H1 (cell line): ENCODE measurements around the gene FCGR2B.

Experiments used
- CTCF ChIP-seq, 3 experiments: IDR thresholded peaks; 1 replicate in 2 of 3; 2 replicates in 1 of 3; pipeline versions ENCODE4 v1.5.1 to v1.6.1; 2011; ENCODE audit warnings: low read length in 3 of 3, mild to moderate bottlenecking in 3 of 3, inconsistent platforms in 2 of 3, low read depth in 1 of 3, moderate library complexity in 1 of 3; ENCODE audit not compliant: insufficient read depth in 1 of 3; ENCODE audit errors: control extremely low read depth in 1 of 3
- EGR1 ChIP-seq: IDR thresholded peaks from 2 replicates; pipeline ENCODE4 v1.6.1; 2011; ENCODE audit warnings: low read depth, low read length, borderline replicate concordance
- EP300 ChIP-seq, 2 experiments: IDR thresholded peaks; 1 replicate in 1 of 2; 2 replicates in 1 of 2; pipeline ENCODE4 v1.6.1; 2011 to 2012; ENCODE audit warnings: low read depth in 2 of 2, low read length in 2 of 2, mild to moderate bottlenecking in 2 of 2, borderline replicate concordance in 1 of 2, inconsistent platforms in 1 of 2, moderate library complexity in 1 of 2
- EZH2 ChIP-seq: fragments of 200-600 bp; sonication (generic); IDR thresholded peaks from 2 replicates; pipeline ENCODE4 v1.7.1; 2012; ENCODE audit warnings: low read depth, mild to moderate bottlenecking, moderate library complexity, low read length, inconsistent platforms; ENCODE audit not compliant: severe bottlenecking
- POU5F1 ChIP-seq: IDR thresholded peaks from 2 replicates; pipeline ENCODE4 v1.6.1; 2011; ENCODE audit warnings: low read depth, mild to moderate bottlenecking, low read length, moderate library complexity
- RAD21 ChIP-seq, 2 experiments: IDR thresholded peaks in 1 of 2; conservative IDR thresholded peaks in 1 of 2; 2 replicates each; pipeline ENCODE4 v1.6.1; 2011; ENCODE audit warnings: low read depth in 2 of 2, low read length in 2 of 2, improper control_type of control experiment in 1 of 2, inconsistent platforms in 1 of 2, mild to moderate bottlenecking in 1 of 2, moderate library complexity in 1 of 2
- SP1 ChIP-seq: IDR thresholded peaks from 2 replicates; pipeline ENCODE4 v1.6.1; 2011; ENCODE audit warnings: low read depth, low read length
- SUZ12 ChIP-seq: fragments of 200-600 bp; sonication (generic); IDR thresholded peaks from 2 replicates; pipeline ENCODE4 v1.6.1; 2012; ENCODE audit warnings: mild to moderate bottlenecking, inconsistent platforms, low read length, moderate library complexity, mixed read lengths
- TAF1 ChIP-seq: IDR thresholded peaks from 2 replicates; pipeline ENCODE4 v1.6.1; 2011; ENCODE audit warnings: mild to moderate bottlenecking, low read depth, low read length
- TEAD4 ChIP-seq: IDR thresholded peaks from 2 replicates; pipeline ENCODE4 v1.6.1; 2012; ENCODE audit warnings: low read depth, low read length, inconsistent platforms, mixed read lengths
- YY1 ChIP-seq: IDR thresholded peaks from 2 replicates; pipeline ENCODE4 v1.6.1; 2011; ENCODE audit warnings: low read depth, mild to moderate bottlenecking, low read length

DNA sequence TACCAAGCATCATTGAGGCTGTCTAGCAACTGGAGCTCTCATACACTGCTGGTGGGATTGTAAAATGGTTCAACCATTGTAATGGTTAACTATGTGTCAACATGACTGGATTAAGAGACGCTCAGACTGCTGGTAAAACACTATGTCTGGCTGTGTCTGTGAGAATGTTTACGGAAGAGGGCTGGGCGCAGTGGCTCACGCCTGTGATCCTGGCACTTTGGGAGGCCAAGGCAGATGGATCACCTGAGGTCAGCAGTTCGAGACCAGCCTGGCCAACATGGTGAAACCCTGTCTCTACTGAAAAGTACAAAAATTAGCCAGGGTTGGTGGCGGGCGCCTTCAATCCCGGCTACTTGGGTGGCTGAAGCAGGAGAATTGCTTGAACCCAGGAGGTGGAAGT lies 39.3 kb downstream of the FCGR2B start:
- TF ChIP-seq CTCF (IDR thresholded peaks at IDR 0.05; ENCODE audit: control extremely low read depth in 1 of 3, insufficient read depth in 1 of 3, low read depth in 1 of 3, low read length in 3 of 3) (no peak), TEAD4 (no peak), RAD21 (IDR thresholded peaks at IDR 0.05 in 1 of 2, conservative IDR thresholded peaks at IDR 0.05 in 1 of 2; ENCODE audit: low read depth in 2 of 2, low read length in 2 of 2) (no peak), TAF1 (no peak), EGR1 (no peak), EZH2 (no peak), EP300 (IDR thresholded peaks at IDR 0.05; ENCODE audit: borderline replicate concordance in 1 of 2, low read depth in 2 of 2, low read length in 2 of 2) (no peak), YY1 (no peak), SUZ12 (no peak), POU5F1 (no peak), SP1 (no peak)
